HG03097 (cell line): Measurements from ENCODE around the gene FOXP1.

ENCODE experiments used
- ATAC-seq: cut with Tn5 transposase; IDR thresholded peaks from one replicate; pipeline ENCODE4 v1.9.1; 2021; ENCODE audit not compliant: unreplicated experiment, low FRiP score

FOXP1 gene

DNA sequence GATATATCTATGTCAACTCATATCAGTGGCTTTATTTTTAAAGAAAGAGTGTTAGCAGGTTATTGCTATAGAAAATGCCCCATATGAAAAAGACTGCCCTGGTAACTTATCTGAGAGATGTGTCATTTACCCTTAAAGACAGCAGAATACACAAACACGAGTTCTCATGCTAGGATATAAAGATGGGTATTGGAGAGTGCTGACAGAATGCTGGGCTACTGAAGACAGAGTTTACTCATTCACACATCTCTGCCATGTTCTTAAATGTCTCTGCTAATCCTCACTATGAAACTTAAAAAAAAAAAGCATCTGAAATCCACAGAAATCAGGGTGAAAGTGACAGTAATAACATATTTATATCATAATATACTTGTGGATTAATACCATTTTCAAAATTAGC lies 126.7 kb downstream of the FOXP1 start:
- no peak for ATAC-seq

DNA sequence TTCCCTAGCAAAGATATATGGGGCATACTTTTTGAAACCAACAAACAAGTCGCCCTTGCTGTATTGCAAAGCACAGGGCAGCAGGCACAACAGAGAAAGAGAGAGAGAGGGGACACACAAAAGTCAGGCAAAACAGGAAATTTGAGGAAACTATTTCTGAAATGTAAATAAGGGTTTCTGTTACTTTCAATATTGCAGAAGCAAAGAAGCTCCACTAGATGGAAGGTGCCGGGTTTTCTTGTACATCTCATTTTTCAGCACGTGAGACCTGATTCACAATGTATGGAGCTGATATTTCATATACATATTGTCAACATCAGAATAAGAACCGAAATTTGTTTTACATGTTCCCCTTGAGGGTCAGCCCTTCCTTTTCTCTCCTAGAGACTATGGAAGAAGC lies 127.4 kb downstream of the FOXP1 start:
- no peak for ATAC-seq

- no peak for ATAC-seq
Observed at GRCh38 chr3:71454512-71455403, 128.8 kb downstream of the FOXP1 start.

GRCh38 chr3:71453822-71454511 lies 129.6 kb downstream of the FOXP1 start:
- ATAC-seq: no peak

DNA sequence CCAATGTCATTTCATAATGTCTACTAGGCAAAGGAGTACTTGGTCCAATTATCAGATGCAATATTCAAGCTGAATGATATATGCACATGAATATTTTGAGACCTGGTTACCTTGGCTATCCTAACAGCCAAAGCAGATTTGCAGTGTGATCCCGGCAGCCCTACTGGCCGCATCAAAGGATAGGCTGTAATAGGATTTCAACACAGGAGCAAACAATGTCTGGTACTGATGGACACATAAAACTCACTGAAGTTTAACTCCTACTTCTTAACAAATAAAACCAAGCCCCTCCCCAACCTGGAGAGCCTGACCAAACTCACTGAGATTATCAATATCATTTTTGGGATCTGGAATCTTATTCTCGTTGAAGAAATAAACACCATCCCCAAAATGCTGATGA lies 130.2 kb downstream of the FOXP1 start:
- no peak for ATAC-seq

- ATAC-seq: no peak
Observed at GRCh38 chr3:71451812-71452211, 131.7 kb downstream of the FOXP1 start.

GRCh38 chr3:71451060-71451459 lies 132.5 kb downstream of the FOXP1 start:
- ATAC-seq: no peak

DNA sequence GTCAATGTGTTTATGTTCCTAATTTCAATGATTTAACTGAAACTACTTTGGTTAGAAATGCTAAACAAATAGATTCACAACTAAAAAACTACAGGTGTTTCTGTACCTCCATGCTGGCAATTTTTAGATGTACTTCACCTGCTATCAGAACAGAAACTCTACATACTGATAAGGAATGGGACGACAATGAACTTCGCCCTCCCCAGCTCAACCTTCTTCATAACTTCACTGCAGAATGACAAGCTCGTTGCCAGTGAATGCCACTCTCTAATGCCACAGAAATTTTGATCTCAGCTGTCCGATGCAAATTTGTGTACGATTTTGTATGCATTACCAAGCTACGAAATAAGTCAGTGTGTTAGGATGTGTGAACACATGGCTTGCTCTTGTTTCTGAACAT lies 133.4 kb downstream of the FOXP1 start:
- ATAC-seq: no peak

- ATAC-seq: no peak
Observed at GRCh38 chr3:71447803-71448202, 135.7 kb downstream of the FOXP1 start.

GRCh38 chr3:71447197-71447596 lies 136.3 kb downstream of the FOXP1 start:
- no peak for ATAC-seq

- ATAC-seq: no peak
Observed at GRCh38 chr3:71446734-71447133, 136.8 kb downstream of the FOXP1 start.

GRCh38 chr3:71446260-71446659 lies 137.3 kb downstream of the FOXP1 start:
- ATAC-seq: no peak

GRCh38 chr3:71444861-71445259 lies 138.7 kb downstream of the FOXP1 start:
- no peak for ATAC-seq

DNA sequence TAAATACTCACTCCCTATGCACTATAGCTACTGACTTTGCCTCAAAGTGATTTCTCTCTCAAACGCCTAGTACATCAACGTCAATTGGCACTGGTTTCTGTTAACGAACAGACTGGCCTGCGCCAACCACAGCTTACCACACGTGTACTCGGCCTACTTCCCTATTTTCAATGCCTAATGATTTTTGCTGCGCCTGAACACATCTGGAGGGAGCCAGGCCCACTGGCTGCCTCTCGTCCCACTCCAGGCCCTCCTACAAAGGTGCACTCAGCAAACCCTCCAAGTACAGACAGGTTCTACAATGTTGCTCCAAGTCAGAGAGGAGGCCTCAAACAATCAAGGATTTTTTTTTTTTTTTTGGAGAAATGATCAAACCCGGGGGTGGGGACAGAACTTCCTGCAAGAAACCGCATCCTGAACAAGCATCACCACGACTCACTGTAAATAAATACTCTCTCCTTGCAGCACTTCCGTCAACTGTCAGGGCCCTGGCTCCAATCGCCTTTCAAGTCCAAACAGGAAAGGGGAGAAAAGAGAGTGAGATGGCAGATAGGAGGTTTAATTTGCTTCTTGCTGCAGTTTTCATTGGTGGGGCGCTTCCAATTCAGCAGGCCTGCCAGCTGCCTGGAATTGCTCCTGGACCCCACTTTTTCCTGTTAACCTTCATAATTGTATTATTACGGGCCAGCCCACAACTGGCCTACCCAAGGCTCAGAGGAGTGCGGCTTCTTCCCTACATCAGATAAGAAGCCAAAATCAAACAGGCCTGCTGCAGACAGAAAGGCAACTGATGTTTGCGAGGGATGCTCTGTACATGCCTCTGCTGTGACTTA lies 139.3 kb downstream of the FOXP1 start:
- peak; percentile 88 for ATAC-seq

DNA sequence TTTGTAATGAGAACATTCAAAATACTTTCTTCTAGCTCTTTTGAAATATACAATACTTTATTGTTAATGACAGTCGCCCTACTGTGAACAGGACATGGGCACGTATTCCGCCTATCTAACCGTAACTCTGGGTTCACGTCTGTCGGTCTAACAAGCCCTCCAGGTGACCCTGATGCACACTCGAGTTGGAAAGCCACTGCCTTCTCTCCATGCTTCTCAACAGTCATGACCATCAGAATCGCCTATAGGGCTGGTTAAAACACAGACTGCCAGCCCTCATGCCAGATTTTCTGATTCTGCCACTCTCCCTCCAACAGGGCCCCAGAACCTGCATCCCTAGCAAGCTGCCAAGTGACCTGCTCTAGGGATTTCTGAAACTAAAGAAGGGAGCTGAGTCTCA lies 140.2 kb downstream of the FOXP1 start:
- ATAC-seq: no peak

- ATAC-seq: no peak
Observed at GRCh38 chr3:71442652-71443042, 140.9 kb downstream of the FOXP1 start.

- ATAC-seq: no peak
Observed at GRCh38 chr3:71441925-71442651, 141.4 kb downstream of the FOXP1 start.

DNA sequence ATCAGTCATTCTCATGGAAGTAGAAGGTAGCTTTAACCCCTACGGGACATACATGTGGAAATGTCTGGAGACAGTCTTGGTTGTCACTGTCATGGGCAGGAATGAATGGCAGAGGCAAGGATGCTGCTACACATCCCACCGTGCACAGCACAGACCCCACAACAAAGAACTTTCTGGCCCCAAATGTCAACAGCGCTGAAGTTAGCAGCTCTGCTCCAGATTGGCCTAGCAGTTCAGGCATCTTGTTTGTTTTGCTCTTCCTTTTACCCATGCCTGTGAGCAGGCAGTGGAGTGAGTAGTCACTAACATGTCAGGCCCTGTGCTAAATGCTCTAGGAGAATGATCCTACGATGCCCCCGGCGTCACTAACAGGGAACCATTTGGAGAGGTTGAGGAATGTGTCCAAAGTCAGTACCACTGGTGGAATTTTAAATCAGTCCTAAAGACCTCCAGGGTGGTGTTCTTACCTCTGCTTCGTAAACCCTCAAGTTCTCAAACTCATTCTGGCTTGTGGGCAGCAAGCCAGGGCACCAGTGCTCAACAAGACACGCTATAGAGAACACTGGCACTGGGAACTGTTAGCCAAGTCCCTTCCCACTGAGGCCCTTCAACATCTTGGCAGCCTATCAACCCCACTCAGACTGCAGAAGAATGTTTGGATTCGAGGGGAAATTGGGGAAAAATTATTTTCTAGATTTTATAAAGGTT lies 142.2 kb downstream of the FOXP1 start:
- no peak for ATAC-seq

DNA sequence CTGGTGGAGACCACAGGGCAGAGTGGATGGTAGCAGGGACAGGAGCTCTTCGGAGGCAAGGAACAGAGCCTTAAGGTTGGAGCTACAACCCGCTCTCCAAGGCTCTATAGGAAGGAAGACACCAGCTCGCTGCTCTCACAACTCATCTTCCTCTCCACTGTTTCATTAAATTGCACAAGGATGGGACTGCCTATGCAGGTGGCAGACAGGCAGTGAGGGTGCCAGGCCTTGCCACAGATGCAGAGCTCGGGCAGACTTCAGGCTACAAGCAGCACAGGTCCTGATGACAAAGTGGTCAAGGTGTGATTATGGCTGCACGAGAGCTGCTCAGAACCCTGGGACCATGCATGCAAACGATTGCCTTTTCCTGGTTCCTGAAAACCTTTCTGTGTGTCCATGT lies 144.6 kb downstream of the FOXP1 start:
- no peak for ATAC-seq
